ENCODE data around the gene ORAI3.

ORAI3 gene

DNA sequence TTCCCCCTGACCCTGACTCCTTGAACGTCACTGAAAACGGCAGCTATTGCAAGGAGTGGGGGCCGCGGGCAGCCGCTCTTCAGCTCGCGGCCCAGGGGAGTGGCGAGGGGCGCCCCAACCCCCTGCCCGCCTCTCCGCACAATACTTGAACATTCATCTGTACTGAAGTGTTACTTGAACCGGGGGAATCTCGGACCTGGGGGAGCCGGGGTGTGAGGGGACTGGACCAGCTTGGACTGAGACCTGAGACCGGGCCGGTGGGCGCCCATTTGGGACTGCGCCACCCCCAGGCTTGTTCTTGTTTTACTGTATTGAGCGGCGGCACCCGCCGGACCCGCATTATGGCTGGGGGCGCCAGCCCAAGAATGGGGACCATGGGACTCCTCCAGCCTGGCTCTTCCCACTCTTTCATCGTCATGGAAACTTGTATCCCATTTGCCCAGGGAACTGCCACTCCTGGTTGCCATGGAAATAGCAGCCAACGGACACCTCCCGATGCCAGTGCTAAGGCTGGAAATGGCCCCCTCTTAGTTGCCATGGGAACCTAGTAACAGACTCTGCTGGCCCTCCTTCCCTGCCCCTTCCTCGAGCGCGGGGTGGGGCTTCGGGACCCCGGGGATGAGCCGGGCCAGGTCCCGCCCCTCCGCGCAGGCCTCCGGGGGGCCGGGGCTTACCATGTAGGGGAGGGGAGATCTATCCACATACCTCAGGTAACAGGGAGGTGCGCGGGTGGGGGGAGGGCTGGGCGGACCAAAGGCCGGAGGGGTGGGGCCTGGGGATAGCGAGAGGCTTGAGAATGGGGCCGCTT lies 805 bp upstream of the ORAI3 start:
- peak; percentile 92 to 97 for DNase-seq

DNA sequence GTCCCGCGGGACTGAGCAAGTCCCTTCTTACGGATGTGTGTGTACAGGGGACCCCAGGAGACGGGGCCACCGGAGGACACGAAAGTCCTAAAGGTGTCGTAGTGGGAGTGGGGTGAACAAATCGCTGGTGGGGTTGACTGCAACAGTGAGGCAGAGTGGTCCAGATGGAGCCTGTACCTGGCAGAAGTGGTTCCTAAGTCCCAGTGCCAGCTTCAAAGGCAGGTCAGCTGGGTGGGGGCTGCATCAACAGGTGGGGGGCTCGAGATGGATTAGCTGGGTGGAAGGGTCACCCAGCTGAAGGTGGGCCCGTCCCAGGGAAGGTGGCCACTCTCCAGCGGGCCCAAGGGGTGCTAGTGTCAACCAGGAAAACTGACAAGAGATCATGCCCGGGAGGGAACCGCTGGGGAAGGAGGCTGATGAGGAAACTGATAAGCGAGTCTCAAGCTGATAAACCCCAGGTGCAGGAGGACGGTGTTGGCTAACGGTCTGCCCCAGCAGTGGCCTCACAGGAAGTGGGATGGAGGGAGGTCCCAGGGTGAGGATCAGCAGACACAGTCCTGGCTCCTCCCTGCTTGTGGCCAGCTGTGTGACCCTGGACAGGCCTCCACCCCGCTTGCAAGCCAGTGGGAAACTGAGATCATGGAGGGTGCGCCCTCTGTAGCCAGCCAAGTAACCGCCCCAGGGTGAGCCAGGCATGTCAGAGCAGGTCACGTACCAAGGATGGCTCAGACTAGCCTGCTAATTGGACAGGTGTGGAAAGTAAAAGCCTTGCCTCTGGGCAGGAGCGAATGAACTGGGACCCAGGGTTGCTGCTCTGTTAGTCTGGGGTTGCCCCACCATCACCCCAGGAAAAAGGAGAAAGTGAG lies 1.0 kb downstream of the ORAI3 start:
- no peak for DNase-seq

DNA sequence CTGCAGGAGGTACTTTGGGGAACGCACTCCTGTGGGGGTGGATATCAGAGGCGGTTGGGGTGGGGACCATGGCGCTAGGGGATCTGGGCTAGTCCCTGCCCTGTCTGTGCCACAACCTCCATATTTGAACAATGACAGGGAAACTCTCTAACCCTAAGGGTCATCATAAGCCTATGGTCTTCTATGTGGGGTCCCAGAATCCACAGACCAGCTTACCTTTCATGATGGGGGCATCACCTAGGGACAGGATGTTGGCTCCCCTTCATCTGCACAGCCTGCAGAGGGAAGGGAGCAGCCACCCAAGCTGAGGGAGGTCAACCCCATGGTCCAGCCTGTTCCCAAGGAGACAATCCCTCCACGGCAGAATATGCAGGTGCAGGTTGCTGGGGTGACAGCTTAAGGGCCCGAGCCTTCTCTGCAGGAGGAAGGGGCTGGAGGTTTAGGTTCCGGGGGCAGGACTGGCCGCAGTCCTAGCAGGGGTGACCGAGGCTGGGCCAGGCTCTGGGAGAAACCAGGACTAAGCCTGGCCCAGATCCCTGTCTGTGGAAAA lies 1.7 kb downstream of the ORAI3 start:
- no peak for DNase-seq

DNA sequence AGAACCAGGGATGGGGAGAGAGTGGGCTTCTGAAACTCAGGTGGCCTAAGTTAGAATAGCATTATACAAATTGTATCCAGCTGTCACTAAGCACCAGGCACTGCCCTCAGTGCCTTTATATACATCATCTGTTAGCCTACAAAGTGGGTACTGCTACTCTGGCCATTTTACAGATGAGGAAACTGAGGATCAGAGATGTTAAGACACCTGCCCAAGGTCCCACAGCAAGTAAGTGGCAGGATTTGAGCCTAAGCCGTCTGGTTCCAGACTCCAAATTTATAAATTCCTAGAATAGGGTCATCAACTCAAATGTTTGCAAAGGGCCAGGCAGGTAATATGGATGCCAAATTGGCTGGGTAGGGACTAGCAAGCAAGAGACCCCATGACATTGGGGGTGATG lies 2.3 kb downstream of the ORAI3 start:
- DNase-seq = no peak

DNA sequence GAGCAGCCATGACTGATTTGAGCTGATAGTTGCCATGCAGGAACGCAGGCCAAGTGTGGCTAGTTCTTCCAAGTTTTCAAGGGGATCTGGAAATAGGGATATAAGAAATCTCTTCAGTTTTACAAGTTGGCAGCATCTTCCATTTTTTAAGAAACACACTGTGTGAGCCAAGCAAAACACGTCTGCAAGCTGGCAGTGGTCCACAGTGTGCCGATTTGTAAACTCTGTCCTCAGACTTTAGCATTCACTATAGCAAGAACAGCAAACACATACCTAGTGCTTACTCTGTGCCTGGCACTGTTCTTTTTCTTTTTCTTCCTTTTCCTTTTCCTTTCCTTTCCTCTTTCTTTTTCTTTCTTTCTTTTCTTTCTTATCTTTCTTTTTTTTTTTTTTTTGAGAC lies 2.9 kb downstream of the ORAI3 start:
- no peak for DNase-seq

DNA sequence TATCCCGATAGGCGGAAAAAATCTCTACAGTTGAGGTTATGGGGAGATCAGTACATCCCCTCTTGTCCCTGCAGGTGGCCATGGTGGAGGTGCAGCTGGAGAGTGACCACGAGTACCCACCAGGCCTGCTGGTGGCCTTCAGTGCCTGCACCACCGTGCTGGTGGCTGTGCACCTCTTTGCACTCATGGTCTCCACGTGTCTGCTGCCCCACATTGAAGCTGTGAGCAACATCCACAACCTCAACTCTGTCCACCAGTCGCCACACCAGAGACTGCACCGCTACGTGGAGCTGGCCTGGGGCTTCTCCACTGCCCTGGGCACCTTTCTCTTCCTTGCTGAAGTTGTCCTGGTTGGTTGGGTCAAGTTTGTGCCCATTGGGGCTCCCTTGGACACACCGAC lies 4.2 kb downstream of the ORAI3 start:
- DNase-seq = no peak

DNA sequence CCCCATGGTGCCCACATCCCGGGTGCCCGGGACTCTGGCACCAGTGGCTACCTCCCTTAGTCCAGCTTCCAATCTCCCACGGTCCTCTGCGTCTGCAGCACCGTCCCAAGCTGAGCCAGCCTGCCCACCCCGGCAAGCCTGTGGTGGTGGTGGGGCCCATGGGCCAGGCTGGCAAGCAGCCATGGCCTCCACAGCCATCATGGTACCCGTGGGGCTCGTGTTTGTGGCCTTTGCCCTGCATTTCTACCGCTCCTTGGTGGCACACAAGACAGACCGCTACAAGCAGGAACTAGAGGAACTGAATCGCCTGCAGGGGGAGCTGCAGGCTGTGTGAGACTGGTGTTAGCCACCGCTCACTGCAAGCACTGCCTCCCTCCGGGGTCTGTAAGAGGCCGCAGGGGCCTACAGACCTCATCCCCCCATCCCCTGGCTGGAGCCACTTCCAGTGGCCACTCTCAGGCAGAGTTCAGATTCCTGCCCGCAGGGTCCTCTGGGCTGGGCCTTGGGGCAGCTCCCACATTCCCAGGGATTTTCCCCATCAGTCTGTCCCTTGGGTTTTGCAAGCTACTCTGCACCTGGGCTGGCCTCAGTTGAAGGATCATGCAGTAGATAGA lies 4.8 kb downstream of the ORAI3 start:
- DNase-seq = peak in 1 of 2 experiments; percentile 31

DNA sequence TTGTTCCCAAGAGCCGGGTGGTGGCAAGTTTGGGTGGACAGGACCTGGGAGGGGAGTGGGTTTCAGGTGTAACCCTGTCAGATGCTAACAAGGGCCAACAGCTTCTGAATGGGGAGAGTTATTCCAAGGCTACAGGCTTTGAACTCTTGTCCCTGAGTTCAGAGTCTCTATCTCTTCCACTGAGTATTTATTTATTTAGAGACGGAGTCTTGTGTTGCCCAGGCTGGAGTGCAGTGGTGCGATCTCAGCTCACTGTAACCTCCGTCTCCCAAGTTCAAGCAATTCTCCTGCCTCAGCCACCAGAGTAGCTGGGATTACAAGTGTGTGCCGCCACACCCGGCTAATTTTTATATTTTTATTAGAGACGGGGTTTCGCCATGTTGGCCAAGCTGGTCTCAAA lies 6.1 kb downstream of the ORAI3 start:
- DNase-seq = no peak

DNA sequence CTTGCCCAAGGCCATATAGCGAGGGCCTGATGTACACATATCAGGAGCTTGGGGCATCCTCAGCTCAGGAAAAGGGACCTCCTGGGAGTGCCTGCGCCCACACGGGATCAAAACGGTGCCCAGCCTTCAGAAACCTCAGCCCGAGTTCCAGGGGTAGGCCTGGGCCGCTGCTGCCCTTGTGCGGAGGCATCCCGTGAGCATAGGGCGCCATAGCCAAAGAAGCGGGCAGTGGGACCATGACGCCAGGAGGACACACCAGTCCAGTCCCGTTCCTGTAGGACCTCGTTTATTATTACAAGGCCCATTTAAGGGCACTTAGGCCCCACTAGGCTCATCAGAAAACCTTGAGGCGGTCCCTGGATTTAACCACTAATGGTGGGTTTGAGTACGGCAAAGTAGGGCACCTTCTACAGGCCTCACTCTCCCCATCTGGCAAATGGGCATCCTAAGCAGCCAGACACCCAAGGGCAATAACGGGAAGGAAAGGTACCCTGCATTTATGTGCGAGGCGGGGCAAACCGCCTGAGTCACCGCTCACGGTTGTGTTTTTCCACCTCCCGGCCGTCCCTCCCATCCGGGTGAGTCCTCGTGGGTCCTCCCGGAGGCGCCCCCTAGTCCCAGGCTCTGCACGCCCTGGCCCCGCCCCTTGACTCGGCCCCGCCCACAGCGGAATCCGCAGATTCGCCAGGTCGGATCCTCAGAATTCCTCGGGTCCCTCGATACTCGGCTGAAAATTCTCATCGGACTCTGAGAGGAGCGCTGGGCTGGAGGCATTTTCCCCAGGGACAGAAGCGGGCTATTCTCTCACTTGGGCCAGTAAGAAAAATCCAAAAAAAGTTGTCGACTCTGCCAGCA lies 8.0 kb downstream of the ORAI3 start:
- peak in 1 of 2 experiments; percentile 37 for DNase-seq

DNA sequence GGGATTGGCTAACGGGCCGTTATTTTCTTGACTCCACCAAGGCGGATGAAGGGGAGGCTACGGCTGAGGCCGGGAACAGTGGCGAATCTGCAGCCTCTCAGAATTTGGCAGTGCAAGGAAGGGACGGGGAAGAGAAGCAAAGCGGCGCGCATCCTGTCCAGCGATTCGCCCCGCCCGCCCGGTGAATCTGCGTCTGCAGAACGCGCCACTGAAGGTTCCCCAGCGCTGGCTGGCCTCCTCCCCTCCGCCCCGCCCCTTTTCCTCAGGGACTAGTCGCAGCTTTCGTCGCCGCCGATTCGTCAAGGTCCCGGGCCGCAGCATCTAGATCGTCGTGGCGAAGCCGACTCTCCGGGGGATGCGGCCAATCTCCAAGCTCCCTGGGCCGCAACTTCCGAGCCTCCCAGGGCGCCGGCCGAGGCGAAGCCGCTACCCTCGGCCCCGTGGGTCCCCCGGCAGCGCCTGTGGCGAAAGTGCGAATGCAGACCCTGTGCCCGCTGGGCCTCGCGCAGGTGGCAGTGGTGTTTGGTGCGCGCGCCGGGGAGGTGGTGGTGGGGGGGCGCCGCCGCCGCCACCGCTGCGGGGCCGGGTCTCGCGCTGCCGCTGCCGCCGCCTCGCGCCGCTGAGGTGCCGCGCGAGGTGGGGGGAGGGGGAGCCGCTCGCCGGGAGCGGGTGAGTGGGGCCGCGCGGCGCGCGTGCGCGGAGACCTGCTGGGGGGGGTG lies 8.7 kb downstream of the ORAI3 start, which contains the start of gene SETD1A:
SETD1A (plus strand) TSS at position 299 of the 719 bp plus-strand sequence. CDS start 978 bp downstream, outside the sequence.
- peak; percentile 60 to 65 for DNase-seq

DNA sequence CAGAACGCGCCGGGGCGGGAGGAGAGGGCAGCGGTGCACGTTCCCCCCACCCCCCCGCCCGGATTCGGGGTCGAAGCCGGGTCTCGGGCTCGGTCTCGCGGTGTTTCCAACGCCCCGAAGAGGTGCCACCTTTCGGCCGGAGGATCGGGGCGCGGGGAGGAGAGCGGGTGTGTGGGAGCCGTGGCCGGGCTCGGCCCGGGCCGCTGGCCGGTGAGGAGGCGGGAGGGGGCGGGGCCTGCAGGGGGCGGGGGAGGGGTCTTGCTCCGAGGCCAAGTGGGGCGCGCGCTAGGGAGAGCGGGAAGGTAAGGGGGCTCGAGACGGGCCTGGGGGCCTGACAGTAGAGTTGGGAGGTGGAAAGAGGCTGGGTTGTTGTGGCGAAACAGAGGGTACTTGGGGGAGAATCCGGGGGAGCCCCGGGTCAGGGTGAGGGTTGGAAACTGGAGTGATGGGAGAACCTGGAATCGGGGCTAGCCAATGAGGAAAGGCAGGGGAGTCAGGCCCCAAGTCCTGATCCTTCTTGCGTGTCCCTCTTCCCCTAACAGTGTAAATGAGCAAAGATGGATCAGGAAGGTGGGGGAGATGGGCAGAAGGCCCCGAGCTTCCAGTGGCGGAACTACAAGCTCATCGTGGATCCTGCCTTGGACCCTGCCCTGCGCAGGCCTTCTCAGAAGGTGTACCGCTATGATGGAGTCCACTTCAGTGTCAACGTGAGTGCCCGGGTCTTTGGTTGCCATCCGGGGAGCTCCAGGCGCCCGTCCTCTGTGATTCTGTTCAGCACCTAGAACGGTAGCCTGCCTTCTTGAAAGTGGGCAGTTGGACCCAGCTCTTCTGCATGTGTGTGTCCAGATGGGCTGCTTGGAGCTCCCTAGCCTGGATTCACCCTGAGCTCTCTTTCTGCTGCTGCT lies 9.6 kb downstream of the ORAI3 start:
- DNase-seq = no peak

DNA sequence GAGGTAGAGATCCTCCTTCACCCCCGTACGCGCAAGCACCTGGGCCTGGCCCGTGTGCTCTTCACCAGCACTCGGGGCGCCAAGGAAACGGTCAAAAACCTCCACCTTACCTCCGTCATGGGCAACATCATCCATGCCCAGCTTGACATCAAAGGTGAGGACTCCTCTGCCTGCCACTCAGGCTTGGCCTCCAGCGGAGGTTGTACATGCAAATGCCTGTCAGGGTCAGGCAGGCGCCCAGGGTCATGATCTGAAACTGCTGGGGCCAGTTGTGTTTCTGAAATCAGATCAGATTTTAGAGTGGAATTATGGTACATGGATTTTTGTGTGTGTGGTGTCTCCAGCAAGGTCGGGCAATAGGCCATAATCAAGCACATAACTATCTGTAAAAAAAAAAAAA lies 12.5 kb downstream of the ORAI3 start:
- no peak for DNase-seq

DNA sequence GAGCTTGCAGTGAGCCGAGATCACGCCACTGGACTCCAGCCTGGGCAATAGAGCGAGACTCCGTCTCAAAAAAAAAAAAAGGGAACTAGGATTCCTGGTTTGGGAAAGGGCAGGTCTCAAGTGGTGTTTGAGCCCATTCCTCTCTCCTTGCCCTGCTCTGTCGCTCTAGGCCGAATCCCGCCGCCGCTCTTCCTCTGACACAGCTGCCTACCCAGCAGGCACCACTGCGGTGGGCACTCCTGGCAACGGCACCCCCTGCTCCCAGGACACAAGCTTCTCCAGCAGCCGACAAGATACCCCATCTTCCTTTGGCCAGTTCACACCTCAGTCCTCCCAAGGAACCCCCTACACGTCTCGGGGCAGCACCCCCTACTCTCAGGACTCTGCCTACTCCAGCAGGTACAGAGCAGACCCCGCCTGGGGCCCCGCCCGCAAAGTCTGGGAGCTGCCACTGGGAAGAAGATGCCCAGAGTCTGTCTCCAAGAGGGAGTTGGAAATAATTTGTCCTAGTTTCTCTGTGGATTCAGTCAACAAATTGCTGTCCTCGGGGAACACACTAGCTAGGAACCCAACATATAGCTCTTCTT lies 15.2 kb downstream of the ORAI3 start:
- no peak for DNase-seq

DNA sequence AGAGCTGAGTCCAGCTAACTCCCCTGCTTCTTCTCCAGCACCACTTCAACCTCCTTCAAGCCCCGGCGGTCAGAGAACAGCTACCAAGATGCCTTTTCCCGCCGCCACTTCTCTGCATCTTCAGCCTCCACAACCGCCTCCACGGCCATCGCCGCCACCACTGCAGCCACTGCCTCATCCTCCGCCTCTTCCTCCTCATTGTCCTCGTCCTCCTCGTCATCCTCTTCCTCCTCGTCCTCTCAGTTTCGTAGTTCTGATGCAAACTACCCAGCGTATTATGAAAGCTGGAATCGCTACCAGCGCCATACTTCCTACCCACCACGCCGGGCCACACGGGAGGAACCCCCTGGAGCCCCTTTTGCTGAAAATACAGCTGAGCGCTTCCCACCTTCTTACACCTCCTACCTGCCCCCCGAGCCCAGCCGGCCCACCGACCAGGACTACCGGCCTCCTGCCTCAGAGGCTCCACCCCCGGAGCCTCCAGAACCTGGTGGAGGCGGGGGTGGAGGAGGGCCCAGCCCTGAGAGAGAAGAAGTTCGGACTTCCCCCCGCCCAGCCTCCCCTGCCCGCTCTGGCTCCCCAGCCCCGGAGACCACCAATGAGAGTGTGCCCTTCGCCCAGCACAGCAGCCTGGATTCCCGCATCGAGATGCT lies 15.8 kb downstream of the ORAI3 start:
- DNase-seq = no peak

DNA sequence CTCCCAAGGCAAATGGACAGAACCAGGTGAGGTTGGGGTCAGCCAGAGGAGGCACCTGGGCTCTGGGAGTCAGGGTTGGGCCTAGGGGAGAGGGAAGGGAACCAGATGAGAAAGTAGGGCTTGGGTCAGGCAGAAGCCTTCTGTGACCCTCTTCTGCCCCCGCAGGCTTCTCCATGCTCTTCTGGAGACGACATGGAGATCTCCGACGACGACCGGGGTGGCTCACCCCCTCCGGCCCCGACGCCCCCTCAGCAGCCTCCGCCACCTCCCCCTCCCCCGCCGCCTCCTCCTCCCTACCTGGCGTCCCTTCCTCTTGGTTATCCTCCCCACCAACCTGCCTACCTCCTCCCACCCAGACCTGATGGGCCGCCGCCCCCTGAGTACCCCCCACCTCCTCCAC lies 16.6 kb downstream of the ORAI3 start:
- no peak for DNase-seq

DNA sequence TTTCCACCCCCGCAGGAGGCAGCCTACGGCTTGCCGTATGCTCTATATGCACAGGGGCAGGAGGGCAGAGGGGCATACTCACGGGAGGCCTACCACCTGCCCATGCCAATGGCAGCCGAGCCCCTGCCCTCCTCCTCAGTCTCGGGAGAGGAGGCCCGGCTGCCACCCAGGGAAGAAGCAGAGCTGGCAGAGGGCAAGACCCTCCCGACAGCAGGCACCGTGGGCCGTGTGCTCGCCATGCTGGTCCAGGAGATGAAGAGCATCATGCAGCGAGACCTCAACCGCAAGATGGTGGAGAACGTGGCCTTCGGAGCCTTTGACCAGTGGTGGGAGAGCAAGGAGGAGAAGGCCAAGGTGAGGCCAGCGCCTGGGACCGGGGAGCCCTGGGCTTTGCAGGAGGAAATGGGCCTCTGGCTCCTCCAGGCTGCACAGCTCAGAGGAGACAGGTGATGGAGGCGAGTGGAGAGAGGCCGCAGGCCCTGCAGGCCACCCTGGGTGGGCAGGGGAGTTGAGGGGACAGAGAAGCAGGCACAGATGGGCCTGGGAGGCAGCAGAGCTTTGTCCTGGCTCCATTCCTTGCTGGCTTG lies 17.3 kb downstream of the ORAI3 start:
- DNase-seq = no peak

DNA sequence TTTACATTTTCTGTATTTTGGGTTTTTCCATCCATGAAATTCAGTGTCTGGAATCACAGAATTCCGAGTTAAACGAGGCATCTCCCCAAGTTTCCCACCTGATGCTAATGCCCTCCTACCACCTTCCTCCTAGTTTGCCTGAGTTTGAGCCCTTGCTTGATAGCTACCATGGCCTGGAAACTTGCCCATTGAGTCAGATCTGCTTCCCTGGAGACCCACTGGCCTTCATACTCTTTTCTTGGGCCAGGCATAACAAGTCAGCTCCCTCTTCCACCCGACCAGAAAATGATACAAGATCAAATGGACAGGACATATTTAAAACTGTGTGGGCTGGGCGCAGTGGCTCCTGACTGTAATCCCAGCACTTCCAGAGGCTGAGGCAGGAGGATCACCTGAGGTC lies 18.9 kb downstream of the ORAI3 start:
- no peak for DNase-seq

DNA sequence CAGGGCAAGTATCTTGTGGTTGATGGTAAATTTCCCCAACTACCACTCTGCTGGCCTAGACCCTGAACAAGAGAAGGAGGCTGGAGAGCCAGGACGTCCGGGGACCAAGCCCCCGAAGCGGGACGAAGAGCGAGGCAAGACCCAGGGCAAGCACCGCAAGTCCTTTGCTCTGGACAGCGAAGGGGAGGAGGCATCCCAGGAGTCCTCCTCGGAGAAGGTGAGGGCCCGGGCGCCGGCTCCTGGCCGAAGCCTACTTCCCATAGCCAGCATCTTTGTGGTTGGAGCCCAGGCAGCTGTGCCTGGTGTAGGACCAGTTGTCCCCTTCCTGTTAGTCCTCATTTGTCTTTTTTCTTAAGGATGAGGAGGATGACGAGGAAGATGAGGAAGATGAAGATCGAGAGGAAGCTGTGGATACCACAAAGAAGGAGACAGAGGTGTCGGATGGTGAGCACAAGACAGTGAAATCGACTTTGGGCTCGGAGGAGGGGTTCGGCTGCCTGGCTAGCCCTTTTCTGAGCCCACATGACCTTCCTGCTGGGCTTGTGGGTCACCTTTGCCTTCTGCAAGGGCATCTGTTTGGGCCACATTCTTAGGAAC lies 20.5 kb downstream of the ORAI3 start:
- no peak for DNase-seq

DNA sequence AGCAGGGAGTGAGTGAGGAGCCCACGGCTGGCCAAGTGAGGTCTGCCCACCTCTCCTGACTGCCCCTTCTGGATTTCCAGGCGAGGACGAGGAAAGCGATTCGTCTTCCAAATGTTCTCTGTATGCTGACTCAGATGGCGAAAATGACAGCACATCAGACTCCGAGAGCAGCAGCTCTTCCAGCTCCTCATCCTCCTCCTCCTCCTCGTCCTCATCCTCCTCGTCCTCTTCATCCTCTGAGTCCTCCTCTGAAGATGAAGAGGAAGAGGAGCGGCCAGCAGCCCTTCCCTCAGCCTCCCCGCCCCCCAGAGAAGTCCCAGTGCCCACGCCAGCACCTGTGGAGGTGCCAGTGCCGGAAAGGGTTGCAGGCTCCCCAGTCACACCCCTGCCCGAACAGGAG lies 22.4 kb downstream of the ORAI3 start:
- DNase-seq = no peak

Measured in cerebellar nuclear complex (tissue), 1 donor.